MG63 (cell line): ENCODE data around the gene VIPR1. TPM values are rescaled to one million over a fixed set of nuclear protein-coding genes. Genes with fewer than 3 reads are reported as not detected.

Experiments used
- DNase-seq: peaks from one replicate; pipeline ENCODE4 v3.0.0-alpha.2; 2020
- H3K27me3 ChIP-seq: fragments of 250-450 bp; sonication (Bioruptor Pico); 2 replicates; pipeline ENCODE4 v1.5.1; 2020; ENCODE audit warnings: mild to moderate bottlenecking, moderate library complexity
- H3K36me3 ChIP-seq: fragments of 250-450 bp; sonication (Bioruptor Pico); 2 replicates; pipeline ENCODE4 v1.5.1; 2020; ENCODE audit warnings: mild to moderate bottlenecking, moderate library complexity
- H3K4me3 ChIP-seq: fragments of 250-450 bp; sonication (Bioruptor Pico); 2 replicates; pipeline ENCODE4 v1.5.1; 2020; ENCODE audit warnings: mild to moderate bottlenecking, moderate library complexity
- H3K9me3 ChIP-seq: fragments of 250-450 bp; sonication (Bioruptor Pico); 2 replicates; pipeline ENCODE4 v1.5.1; 2020; ENCODE audit warnings: mild to moderate bottlenecking, moderate library complexity
- total RNA-seq: library from RNA; depleted of rRNA; stranded (reverse); fragments of >200 nt; shearing (Covaris generic); gene quantifications from 2 replicates; pipeline ENCODE4 v1.2.3, GENCODE V29; 2014; ENCODE audit warnings: low replicate concordance

The VIPR1 gene
- total RNA-seq, 1 experiment from 2014 or later, result not detected

DNA sequence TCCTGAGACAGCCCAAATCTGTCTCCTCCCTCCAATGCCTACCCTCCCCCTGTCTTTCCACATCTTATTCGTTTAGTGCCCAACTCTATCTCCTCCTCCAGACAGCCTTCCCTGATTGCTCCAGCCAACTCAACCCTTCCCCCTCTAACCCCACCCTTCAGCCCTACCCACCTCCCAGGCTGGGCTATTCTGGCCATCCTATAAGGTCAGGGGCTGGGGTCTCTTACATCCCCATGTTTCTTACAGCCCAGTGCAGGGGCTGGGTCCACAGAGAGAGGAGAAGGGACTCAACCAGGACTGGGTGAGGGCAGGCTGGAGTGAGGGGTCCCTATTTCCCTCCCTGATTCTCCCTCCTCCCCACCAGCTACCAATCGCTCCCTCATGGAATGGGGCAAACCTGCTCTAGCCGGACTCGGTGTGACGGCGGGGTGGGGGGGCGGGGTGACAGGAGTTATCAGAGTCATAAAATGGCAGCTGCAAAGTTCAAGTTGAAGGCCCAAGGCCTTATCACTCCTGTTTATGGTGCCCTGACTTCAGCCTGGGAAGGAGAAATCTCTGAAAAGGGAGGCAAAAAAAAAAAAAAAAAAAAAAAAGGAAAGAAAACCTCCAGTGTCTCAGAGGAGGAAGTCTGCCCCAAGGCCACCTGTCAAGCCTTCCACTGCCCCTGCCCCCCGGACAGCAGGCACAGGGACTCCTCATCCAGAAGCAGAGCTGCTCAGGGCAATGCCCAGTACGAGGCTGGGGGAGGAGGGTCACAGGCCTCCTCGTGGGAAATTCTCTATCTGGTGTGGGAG lies 2.1 kb downstream of the VIPR1 start:
- no peaks in the 10 kb centered on the region for H3K9me3 ChIP-seq
- H3K36me3 ChIP-seq, result no peaks in the 10 kb centered on the region
- DNase-seq, result no peak
- H3K27me3 ChIP-seq, result peaks cover 6% of the 10 kb centered on the region; the same call in 1 of the 2 replicates
- no peak overlapping the region for H3K4me3 ChIP-seq

DNA sequence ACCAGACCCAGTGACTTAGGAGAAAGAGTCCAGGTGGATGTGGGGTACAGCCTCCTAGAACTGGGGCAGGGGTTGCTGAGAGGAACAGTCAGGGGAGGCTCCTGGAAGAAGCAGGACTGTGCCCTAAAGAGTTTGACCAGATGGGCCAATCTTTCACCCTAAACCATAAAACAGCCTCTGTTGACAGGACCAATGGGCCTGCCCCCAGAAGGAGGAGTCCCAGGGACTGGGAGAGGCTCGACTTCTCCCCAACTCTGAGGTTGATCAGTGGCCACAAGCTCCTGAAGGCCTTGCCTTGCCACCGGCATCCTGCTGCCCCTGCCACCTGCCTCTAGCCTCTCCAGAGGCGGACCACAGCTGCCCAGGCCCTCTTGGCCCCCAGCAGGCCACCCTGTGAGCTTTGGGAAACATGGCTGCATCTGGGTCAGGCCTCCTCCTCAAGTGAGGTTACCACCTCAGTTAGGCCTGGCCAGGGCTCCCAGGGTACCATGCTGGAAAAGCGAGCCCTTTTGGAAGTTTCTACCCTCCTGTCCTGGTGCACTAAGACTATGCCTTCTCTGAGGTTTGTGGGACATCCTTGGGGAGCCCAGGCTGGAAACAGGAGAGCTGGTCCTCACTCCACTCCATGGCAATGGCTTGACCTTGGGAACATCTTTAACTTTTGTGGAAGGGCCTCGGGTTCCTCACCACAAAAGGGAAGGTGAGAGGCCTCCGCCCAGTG lies 2.8 kb downstream of the VIPR1 start:
- H3K4me3 ChIP-seq, result no peak overlapping the region
- H3K27me3 ChIP-seq, result peaks cover 6% of the 10 kb centered on the region; the same call in 1 of the 2 replicates
- H3K36me3 ChIP-seq, result no peaks in the 10 kb centered on the region
- H3K9me3 ChIP-seq, result no peaks in the 10 kb centered on the region
- DNase-seq, result no peak

DNA sequence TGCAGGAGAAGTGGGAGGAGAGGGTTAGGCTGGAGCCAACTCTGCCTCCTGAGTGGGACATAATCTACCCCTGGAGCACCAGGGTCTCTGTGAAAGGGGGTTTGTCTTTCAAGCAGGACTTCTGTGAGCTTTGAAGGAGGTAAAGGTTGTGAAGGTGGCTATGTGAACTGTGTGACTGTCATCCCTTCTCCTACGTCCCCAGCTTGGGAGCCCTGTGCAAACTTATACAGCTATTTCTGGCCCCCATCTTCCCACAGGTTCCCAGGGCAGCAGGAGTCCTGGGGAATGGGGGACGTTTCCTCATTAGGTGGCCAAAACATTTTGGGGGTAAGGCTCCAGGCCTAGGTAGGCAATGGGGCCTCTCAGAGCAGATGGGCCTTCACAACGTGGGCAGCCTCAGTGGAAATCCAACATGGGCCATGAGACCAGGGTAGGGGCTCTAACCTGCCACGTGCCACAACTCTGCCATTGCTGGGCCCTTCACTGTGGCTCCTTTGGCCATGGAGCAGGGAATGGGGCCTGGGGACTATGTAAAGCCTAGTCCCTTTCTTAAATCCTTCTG lies 3.5 kb downstream of the VIPR1 start:
- no peak for DNase-seq
- peaks cover 6% of the 10 kb centered on the region; the same call in 1 of the 2 replicates for H3K27me3 ChIP-seq
- H3K36me3 ChIP-seq, result no peaks in the 10 kb centered on the region
- no peaks in the 10 kb centered on the region for H3K9me3 ChIP-seq
- no peak overlapping the region for H3K4me3 ChIP-seq

DNA sequence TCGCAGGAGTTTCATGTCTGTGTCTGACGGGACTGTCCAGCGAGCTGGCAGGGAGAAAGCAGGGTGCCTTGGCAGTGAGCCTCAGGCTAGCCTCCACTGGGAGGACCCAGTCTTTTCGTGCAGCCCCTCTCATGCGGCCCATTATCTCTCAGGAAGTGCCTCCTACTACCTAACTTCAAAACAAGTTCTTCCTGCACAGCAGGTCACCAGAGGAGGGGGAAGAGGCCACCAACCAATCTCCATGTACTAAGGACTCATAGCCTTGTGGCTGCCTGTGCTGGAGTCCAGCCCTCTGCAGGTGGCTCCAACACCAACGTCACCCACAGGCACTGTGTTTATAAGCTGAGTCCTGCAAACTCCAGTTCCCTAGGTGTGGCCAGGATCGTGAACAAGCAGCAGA lies 4.8 kb downstream of the VIPR1 start:
- Histone ChIP-seq H3K36me3 (no peaks in the 10 kb centered on the region), H3K4me3 (no peak overlapping the region), H3K27me3 (no peaks in the 10 kb centered on the region), H3K9me3 (no peaks in the 10 kb centered on the region)
- DNase-seq, result no peak

DNA sequence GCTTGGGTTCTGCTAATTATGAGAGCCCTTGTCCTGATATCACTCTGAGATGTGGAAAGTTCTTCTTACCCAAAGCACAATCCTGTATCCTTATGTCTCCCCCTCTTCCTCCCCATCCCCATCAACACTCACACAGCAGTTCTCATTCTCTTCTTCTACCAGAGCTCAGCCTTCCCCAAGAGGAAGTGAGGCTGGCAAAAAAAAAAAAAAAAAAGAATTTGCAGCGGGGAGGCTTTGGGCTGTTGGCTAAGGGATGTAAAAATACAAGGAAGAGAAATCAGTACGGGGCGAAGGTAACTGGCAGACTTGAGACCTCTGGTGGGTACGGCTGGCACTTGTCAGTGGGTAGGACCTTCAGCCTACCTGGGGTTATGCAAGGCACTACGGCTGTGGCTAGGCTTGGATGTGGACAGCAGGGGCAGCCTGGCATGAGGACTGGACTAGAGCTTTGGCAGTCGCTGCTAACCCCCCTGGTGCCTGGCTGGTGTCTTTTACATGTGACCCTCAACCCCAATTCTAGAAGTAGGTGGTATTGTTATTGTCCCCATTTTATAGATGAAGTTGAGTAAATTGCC lies 5.4 kb downstream of the VIPR1 start:
- no peaks in the 10 kb centered on the region for H3K36me3 ChIP-seq
- no peaks in the 10 kb centered on the region for H3K9me3 ChIP-seq
- no peaks in the 10 kb centered on the region for H3K27me3 ChIP-seq
- H3K4me3 ChIP-seq, result no peak overlapping the region
- DNase-seq, result no peak

DNA sequence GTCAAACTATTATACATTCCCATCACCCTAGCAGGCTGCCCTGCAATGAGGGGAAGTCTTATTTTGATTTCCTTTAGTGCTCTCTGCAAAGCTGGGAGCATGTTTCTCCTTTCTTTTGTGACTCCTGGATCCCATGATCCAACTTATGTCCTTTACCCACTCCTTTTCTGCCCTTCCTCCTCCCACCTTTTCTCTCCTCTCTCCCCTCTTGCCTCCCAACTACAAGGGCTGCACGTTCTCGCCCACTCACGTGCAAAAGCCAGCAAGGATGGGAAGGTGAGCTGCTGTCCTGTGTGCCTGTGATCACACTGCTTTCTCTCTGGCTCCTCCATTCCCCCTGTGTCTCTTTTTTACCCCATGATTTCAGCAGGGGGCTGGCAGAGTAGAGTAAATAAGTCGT lies 6.1 kb downstream of the VIPR1 start:
- no peak for DNase-seq
- H3K9me3 ChIP-seq, result no peaks in the 10 kb centered on the region
- H3K4me3 ChIP-seq, result no peak overlapping the region
- H3K27me3 ChIP-seq, result no peaks in the 10 kb centered on the region
- no peaks in the 10 kb centered on the region for H3K36me3 ChIP-seq

DNA sequence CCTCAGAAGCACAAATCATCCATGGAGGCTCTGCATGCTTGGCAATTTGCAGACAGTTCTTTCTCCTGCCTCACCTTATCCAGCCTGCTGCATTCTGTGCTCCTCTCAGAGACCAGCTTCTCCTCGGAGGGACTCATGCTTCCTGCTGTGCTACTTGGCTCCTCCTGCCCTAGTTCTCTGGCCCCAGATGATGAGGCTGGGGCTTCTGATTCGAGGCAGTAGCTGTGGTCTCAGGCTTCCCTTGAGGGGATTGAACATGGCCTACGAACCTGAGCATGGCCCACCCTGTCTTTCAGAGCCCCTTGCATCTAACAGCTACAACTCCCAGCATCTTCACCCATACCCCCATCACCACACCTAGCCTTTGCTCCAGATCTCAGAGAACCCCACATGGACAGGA lies 6.7 kb downstream of the VIPR1 start:
- Histone ChIP-seq H3K27me3 (no peaks in the 10 kb centered on the region), H3K4me3 (no peak overlapping the region), H3K9me3 (no peaks in the 10 kb centered on the region), H3K36me3 (no peaks in the 10 kb centered on the region)
- DNase-seq, result no peak

DNA sequence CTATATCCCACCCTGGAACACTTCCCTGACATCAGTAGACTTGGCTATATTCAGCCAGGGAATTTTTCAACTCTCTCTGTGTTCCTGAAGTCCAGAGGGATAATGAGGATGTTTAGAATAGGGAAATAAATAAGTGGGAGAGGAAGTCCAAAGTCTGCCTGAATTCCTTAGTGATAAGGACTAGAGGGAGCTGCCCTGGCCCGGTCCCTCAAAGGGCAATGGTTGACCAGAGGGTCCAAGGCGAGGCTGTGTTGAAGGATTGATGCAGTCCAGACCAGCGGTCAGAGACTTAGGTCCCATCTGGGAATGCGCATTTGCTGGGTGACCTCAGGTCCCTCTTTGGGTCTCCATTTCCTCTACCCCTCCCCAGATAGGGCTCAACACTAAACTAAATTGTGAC lies 7.9 kb downstream of the VIPR1 start:
- Histone ChIP-seq H3K9me3 (no peaks in the 10 kb centered on the region), H3K36me3 (no peaks in the 10 kb centered on the region), H3K4me3 (no peak overlapping the region), H3K27me3 (no peaks in the 10 kb centered on the region)
- DNase-seq, result no peak

DNA sequence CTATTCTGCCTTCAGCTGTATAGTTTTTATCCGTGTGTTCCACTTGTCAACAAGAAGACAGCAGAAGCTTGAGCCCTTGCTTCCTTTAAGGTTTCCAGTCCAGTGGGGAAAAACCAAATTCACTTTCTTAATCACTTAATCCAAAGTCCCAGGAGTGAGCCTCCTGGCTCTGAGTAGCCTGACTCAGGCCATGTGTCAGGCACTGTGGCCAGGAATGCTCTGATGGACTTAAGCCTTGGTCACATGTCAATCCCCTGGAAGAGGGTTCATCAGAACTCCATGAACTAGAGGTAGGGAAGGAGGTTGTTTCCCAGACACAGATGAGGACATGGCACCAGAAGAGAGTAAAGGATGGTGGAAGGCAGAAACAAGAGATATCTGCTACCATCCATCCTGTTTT lies 8.8 kb downstream of the VIPR1 start:
- no peaks in the 10 kb centered on the region for H3K27me3 ChIP-seq
- DNase-seq, result no peak
- H3K36me3 ChIP-seq, result no peaks in the 10 kb centered on the region
- no peak overlapping the region for H3K4me3 ChIP-seq
- H3K9me3 ChIP-seq, result no peaks in the 10 kb centered on the region

DNA sequence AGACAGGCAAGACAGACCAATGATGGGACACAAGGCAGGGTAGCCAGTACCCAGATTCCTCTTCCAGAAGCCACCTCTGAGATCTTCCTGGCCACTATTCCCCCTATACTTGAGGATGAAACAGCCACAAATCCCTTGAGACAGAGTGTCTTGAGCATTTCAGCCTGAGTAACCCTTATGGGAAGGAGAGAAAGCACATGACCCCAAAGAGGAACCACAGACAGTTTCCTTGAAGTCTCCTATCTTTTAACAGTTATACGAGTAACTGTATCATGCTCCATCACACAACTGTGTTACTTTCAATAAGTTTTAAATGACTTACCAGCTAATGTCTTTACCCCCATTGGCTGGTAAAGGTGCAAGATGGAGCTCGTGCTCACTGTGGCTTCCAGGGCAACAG lies 9.3 kb downstream of the VIPR1 start:
- no peaks in the 10 kb centered on the region for H3K9me3 ChIP-seq
- no peak for DNase-seq

DNA sequence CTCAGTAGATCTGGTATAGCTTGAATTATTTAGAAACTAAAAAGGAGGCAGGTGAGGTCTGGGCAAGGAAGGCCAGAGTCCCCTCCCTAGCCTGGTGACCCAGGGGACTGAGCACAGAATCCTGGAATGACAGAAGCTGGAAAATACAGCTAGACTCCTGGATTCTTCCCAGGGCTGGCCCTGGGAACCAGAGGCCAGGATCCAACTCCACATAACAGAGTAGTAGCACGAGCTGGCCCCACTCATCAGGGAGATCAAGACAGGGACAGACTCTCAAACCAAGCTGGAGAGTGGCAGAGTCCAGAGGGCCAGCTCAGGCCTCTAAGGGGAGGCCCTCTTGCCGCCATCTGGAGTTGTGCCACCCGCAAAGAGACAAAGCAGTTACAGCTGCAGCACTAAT lies 10.7 kb downstream of the VIPR1 start:
- H3K27me3 ChIP-seq, result no peaks in the 10 kb centered on the region
- H3K36me3 ChIP-seq, result no peaks in the 10 kb centered on the region
- no peak for DNase-seq
- H3K4me3 ChIP-seq, result no peak overlapping the region
- H3K9me3 ChIP-seq, result no peaks in the 10 kb centered on the region

More for the DNA sequence above, 9.3 kb downstream of the VIPR1 start:
- H3K36me3 ChIP-seq, result no peaks in the 10 kb centered on the region
- no peak overlapping the region for H3K4me3 ChIP-seq
- no peaks in the 10 kb centered on the region for H3K27me3 ChIP-seq

DNA sequence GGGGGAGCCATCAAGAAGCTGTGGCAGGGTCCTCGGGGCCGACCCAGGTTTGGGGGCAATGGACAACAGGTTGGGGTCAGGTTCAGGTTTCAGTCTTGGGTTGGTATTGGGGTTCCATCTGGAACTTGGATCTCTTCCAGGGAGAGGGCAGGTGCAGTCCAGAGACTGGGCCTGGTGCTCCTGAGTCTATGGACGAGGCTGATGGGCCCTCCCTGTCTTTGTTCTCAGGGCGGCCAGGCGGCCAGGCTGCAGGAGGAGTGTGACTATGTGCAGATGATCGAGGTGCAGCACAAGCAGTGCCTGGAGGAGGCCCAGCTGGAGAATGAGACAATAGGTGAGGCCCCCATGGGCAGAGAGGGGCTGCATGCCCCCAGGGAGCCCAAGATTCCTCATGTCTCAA lies 11.1 kb downstream of the VIPR1 start:
- H3K4me3 ChIP-seq, result no peak overlapping the region
- no peaks in the 10 kb centered on the region for H3K27me3 ChIP-seq
- H3K36me3 ChIP-seq, result no peaks in the 10 kb centered on the region
- no peak for DNase-seq
- H3K9me3 ChIP-seq, result no peaks in the 10 kb centered on the region

DNA sequence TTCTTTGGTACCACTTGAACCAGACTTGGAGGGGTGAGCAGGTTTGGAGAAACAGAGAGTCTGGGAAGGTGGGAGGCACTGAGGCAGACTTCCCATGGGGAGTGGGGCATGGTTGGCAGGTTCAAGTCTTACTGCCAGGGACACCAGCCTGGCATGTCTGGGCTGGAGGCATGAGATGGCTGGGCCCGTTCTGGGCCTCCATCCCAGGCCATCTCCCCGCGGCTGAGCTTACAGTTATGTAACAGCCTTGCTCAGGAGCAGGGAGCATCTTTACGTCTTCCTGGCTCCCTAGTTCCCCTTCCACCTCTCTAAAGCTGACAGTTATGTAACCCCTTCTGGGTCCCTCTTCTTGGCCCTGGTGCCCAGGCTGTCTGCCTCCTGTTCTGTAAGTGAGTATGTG lies 12.4 kb downstream of the VIPR1 start:
- no peak for DNase-seq
- Histone ChIP-seq H3K4me3 (no peak overlapping the region), H3K27me3 (no peaks in the 10 kb centered on the region), H3K9me3 (no peaks in the 10 kb centered on the region), H3K36me3 (no peaks in the 10 kb centered on the region)

DNA sequence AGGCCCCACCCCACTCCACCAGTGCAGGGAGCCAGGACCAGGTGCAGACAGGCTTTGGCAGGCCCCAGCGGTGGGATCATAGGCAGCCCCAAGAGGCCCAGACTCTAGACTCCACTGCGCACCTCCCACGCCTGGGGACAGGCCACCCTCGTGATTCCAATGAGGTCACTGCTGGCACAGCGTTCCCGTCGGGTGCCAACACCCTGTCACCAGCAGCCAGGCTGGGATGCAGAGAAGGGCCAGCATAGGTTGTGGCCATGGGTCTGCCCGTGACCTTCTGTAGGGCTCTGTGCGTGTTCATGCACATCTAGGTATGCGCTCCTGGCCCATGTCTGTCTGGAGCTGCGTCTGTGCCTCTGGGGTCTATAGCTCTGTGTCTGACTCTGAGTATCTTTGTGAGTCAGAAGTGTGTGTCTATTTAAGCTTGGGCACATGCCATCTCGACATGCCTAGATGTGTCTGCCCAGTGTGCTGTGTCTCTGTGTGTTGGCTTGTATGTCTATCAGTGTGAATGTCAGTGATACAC lies 13.0 kb downstream of the VIPR1 start:
- no peaks in the 10 kb centered on the region for H3K9me3 ChIP-seq
- H3K27me3 ChIP-seq, result no peaks in the 10 kb centered on the region
- DNase-seq, result no peak

DNA sequence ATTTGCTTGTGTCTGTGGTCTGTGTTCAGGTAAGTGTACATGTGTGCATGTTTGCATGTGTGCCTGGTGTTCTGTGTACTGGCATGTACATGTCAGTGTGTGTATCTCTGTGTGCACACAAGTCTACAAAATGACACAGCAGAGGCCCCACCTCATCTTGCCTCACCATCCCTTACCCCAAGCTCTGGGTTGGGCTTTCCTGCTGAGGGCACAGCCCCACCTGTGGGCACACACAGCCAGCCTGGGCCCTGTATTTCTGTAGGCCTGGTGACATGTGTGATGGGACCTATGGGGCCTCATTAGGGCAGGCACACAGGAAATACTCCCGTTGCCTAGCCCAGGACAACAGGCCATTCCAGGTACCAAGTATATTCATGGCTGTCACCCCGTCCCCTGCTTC lies 13.5 kb downstream of the VIPR1 start:
- no peak overlapping the region for H3K4me3 ChIP-seq
- DNase-seq, result no peak
- H3K36me3 ChIP-seq, result no peaks in the 10 kb centered on the region
- H3K9me3 ChIP-seq, result no peaks in the 10 kb centered on the region
- no peaks in the 10 kb centered on the region for H3K27me3 ChIP-seq

More for the DNA sequence above, 13.0 kb downstream of the VIPR1 start:
- H3K4me3 ChIP-seq, result no peak overlapping the region
- H3K36me3 ChIP-seq, result no peaks in the 10 kb centered on the region

DNA sequence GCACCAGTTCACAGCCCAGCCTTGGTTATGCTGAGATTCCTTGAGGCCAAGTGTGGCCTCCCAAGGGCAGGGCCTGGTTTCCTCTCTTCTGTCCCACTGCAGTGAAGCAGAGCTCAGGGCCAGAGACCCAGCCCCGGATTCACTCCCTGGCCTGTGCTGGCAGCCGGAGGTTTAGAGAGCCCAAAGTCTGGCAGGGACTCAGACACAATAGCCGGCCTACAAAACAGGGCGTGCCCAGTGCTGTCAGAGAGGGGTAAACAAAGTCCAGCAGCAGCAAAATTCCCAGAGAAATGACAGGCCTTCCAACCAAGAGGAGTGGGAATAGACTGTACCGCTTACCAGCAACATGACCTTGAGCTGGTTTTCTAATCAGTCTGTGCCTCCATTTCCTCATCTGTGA lies 14.0 kb downstream of the VIPR1 start:
- Histone ChIP-seq H3K9me3 (no peaks in the 10 kb centered on the region), H3K4me3 (no peak overlapping the region), H3K27me3 (no peaks in the 10 kb centered on the region), H3K36me3 (no peaks in the 10 kb centered on the region)
- no peak for DNase-seq

DNA sequence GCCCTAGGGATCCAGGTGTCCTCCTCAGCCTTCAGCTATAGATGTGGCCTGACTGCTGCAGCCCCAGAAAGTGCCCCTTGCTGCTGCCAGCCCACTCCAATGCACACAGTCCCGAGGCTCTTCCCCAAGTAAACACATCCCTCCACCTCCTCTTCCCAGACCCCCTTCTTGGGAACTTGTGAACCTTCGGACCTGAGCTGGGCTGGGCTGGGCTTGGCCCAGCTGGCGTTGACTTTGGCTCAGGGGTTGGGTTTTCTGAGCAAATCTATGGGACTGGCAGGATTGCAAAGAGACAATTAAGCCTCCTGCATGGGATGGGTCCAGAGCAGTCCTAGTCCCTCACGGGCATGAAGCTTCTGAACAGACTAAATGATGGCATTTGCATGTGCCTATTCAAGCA lies 14.7 kb downstream of the VIPR1 start:
- no peaks in the 10 kb centered on the region for H3K27me3 ChIP-seq
- H3K36me3 ChIP-seq, result no peaks in the 10 kb centered on the region
- no peak for DNase-seq
- H3K9me3 ChIP-seq, result no peaks in the 10 kb centered on the region
- H3K4me3 ChIP-seq, result no peak overlapping the region
